H1 (cell line): ENCODE results near the gene EHBP1. TPM values are rescaled to one million over a fixed set of nuclear protein-coding genes. Genes with fewer than 3 reads are reported as not detected.

Experiments
- CBX8 ChIP-seq: fragments of 300-800, 300-1000 bp; sonication (generic); IDR thresholded peaks from 2 replicates; pipeline ENCODE4 v1.7.1; 2016; ENCODE audit warnings: low read depth, low read length, borderline replicate concordance
- CHD2 ChIP-seq: IDR thresholded peaks from 2 replicates; pipeline ENCODE4 v1.6.1; 2012; ENCODE audit warnings: low read length, improper control_type of control experiment
- MAFK ChIP-seq: IDR thresholded peaks from 2 replicates; pipeline ENCODE4 v1.6.1; 2012; ENCODE audit warnings: low read depth, mild to moderate bottlenecking, improper control_type of control experiment, low read length
- NANOG ChIP-seq: IDR thresholded peaks from 2 replicates; pipeline ENCODE4 v1.6.1; 2011; ENCODE audit warnings: low read length, low read depth, mild to moderate bottlenecking, inconsistent platforms; ENCODE audit not compliant: insufficient read depth, poor library complexity, severe bottlenecking
- polyA plus RNA-seq, 7 experiments: library from polyadenylated mRNA; depleted of rRNA in 3 of 7; stranded (reverse) in 5 of 7; unstranded in 2 of 7; fragments of >200 nt in 5 of 7; fragments of 200-250 nt in 2 of 7; gene quantifications; 1 replicate in 5 of 7; 2 replicates in 1 of 7; 4 replicates in 1 of 7; pipeline versions ENCODE4 v1.2.1 to v1.2.3, GENCODE V29; 2011 to 2013; ENCODE audit warnings: missing spikeins in 2 of 7, mixed read lengths in 2 of 7
- total RNA-seq: library from RNA; stranded (reverse); fragmentation: NEBNext Ultra II Directional; extraction: Animal tissue kit (Norgen Biotek cat#: 25700); gene quantifications from 2 replicates; pipeline ENCODE4 v1.2.1, GENCODE V29; 2021

EHBP1 gene
- total and polyA plus RNA-seq, 2 of the 8 experiments (the other 6 are each of a cell fraction or from before 2014, with no cell fraction given), result 12.0 to 64.1 TPM

- no peak for TF ChIP-seq CHD2
- no peak for TF ChIP-seq MAFK
- no peak for TF ChIP-seq CBX8
- TF ChIP-seq NANOG, result no peak
Observed at GRCh38 chr2:63029058-63029457, 323.5 kb downstream of the EHBP1 start (continued).
